ENCODE measurements around the gene BOK.

Gene BOK

DNA sequence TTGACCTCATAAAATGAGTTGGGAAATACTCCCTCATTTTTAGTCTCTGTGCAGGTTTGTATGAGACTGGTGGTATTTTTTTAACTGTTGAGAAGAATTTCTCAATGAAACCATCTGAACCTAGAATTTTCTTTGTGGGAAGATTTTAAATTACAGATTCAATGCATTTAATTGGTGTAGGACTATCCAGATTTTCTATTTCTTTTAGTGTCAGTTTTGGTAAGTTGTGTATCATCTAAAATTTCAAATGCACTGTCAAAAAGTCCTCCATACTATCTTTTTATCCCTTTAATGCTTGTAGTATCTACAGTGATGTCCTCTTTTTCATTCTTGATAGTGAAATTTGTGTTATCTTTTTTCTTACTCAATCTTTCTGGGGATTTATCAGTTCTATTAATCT, 1.8 kb upstream of the BOK start:
- DNase-seq (ENCODE audit: low spot score) (no peak), ATAC-seq (ENCODE audit: low read depth) (no peak)
- Histone ChIP-seq H3K9me3 (ENCODE audit: severe bottlenecking) (no peaks in the 10 kb centered on the region), H3K4me1 (ENCODE audit: insufficient read depth, poor library complexity, severe bottlenecking) (peaks cover 20% of the 10 kb centered on the region), H3K27ac (ENCODE audit: poor library complexity, severe bottlenecking) (no peak overlapping the region), H3K4me3 (ENCODE audit: severe bottlenecking) (no peak overlapping the region), H3K36me3 (ENCODE audit: low read depth) (no peaks in the 10 kb centered on the region), H3K27me3 (ENCODE audit: insufficient read depth, poor library complexity, severe bottlenecking) (no peaks in the 10 kb centered on the region)
- no peak for TF ChIP-seq CTCF (IDR thresholded peaks at IDR 0.05; ENCODE audit: poor library complexity, severe bottlenecking)

DNA sequence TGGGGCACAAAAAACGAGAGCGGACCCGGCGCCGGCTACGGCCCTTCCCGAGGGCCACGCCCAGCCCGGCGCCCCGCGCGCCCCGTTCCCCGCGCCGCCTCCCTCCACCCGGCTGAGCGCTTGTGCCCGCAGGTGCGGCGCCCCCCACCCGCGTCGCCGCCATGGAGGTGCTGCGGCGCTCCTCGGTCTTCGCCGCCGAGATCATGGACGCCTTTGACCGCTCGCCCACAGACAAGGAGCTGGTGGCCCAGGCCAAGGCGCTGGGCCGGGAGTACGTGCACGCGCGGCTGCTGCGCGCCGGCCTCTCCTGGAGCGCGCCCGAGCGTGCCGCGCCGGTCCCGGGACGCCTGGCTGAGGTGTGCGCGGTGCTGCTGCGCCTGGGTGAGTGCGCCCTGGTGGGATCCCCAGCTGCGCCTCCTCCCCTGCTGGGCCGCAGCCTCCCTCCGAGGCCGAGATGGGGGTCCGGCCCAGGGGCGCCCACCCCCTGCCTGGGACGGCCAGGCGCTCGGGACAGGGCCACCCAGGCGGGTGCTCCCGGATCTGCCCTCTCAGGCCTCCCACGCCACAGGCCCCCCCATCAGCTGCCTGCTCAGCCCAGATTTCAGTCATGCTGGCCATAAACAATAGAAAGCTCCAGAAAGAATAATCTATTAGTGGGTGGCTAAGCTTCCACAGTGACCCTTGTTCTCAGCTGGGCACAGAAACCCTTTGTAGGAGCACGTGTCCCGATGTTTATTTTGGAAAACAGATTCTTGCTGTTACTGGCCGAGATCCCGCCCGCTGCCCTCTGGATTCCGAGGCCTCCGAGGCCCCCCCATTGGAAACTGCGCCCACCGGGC, 997 bp downstream of the BOK start:
- Histone ChIP-seq H3K36me3 (ENCODE audit: low read depth) (peaks cover 15% of the 10 kb centered on the region; the same call in 1 of the 2 replicates), H3K27ac (ENCODE audit: poor library complexity, severe bottlenecking) (peak overlapping the region; percentile 67), H3K27me3 (ENCODE audit: insufficient read depth, poor library complexity, severe bottlenecking) (no peaks in the 10 kb centered on the region), H3K4me1 (ENCODE audit: insufficient read depth, poor library complexity, severe bottlenecking) (peaks cover 24% of the 10 kb centered on the region), H3K4me3 (ENCODE audit: severe bottlenecking) (peak overlapping the region; percentile 92), H3K9me3 (ENCODE audit: severe bottlenecking) (no peaks in the 10 kb centered on the region)
- no peak for TF ChIP-seq CTCF (IDR thresholded peaks at IDR 0.05; ENCODE audit: poor library complexity, severe bottlenecking)
- peak; percentile 49 for ATAC-seq (ENCODE audit: low read depth)
- DNase-seq (ENCODE audit: low spot score) = no peak

DNA sequence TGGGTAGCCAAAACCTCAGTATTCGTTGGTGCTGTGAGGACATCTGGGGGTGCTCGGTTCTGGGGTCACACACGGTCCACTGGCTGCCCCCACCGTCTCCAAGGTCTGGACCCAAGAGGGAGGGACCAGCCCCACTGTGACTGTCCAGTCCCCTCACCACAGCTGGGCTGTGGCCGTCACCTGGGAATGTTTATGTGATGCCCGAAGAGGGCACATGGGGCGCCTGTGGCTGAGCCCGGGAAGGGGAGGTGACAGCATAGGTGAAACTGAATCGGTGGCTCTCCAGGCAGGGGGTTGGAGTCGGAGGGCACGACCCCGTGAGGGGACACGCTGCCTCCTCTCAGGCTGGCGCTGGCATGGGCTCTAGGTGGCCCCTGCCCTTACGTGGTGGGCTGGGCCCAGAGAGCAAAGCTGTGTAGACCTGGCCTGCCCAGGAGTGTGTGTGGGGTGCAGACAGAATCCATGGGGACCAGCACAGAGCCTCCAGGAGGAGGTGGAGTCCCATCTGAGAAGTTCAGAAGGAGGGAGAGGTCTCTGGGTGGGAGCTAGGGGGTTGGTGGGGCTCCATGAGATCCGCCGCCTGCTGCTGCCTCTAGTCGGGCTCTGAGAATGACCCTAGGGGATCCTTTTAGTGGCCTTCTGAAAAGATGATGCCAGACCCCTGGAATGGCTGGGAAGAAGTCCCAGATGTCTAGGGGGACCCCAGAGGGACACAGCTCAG, 1.8 kb downstream of the BOK start:
- peak overlapping the region; percentile 67 for H3K27ac ChIP-seq (ENCODE audit: poor library complexity, severe bottlenecking)
- H3K9me3 ChIP-seq (ENCODE audit: severe bottlenecking) = no peaks in the 10 kb centered on the region
- H3K4me1 ChIP-seq (ENCODE audit: insufficient read depth, poor library complexity, severe bottlenecking) = peaks cover 24% of the 10 kb centered on the region
- H3K27me3 ChIP-seq (ENCODE audit: insufficient read depth, poor library complexity, severe bottlenecking) = no peaks in the 10 kb centered on the region
- H3K4me3 ChIP-seq (ENCODE audit: severe bottlenecking) = peak overlapping the region; percentile 92
- DNase-seq (ENCODE audit: low spot score) (no peak), ATAC-seq (ENCODE audit: low read depth) (no peak)
- H3K36me3 ChIP-seq (ENCODE audit: low read depth) = peaks cover 15% of the 10 kb centered on the region; the same call in 1 of the 2 replicates
- TF ChIP-seq CTCF (IDR thresholded peaks at IDR 0.05; ENCODE audit: poor library complexity, severe bottlenecking) = no peak

DNA sequence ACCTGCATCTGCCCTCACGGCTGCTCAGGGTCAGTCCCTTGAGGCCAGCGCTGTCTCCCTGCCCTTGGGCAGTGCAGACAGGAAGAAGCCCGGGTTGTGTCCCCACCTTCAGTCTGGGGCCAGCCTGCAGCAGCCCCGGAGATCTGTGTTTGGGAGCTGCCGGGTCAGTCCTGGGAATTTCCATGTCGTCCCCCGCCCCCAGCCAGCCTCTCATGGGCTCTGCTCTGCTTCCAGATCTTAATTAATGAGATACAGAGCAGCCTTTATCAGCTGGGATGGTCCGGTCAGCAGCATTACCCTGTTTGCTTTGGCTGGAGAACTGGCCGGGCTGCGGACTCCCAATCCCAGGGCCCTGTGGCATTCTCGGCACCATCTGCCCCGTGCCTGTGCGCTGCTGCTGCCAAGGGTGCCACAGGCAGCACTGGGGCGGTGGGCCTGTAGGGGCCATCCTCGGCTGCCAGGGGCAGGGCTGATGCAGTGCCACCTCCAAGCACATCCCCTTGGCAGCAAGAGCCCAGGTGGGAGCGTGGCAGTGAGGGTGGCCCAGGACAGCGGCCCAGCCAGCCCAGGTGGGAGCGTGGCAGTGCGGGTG, 2.4 kb downstream of the BOK start:
- Histone ChIP-seq H3K27ac (ENCODE audit: poor library complexity, severe bottlenecking) (no peak overlapping the region), H3K4me3 (ENCODE audit: severe bottlenecking) (no peak overlapping the region)

More for the DNA sequence above, 2.4 kb downstream of the BOK start:
- DNase-seq (ENCODE audit: low spot score) (no peak), ATAC-seq (ENCODE audit: low read depth) (no peak)
- Histone ChIP-seq H3K27me3 (ENCODE audit: insufficient read depth, poor library complexity, severe bottlenecking) (no peaks in the 10 kb centered on the region), H3K4me1 (ENCODE audit: insufficient read depth, poor library complexity, severe bottlenecking) (peaks cover 18% of the 10 kb centered on the region), H3K9me3 (ENCODE audit: severe bottlenecking) (no peaks in the 10 kb centered on the region), H3K36me3 (ENCODE audit: low read depth) (peaks cover 15% of the 10 kb centered on the region; the same call in 1 of the 2 replicates)
- no peak for TF ChIP-seq CTCF (IDR thresholded peaks at IDR 0.05; ENCODE audit: poor library complexity, severe bottlenecking)

Measured in RWPE2 (cell line).